ENCODE data around the gene YOD1. TPM values are rescaled to one million over a fixed set of nuclear protein-coding genes. Genes with fewer than 3 reads are reported as not detected.

The YOD1 gene
- polyA plus RNA-seq, 1 donor (not counting 4 experiments of a cell fraction or from before 2014, with no cell fraction given), result 5.2 TPM

- peak overlapping the region; percentile 58 for H2AFZ ChIP-seq (ENCODE audit: control insufficient read depth, low read length)
- dilution Hi-C loops (cut with MboI; ENCODE audit: extremely low pct_ligation_motif_present, low sequenced_read_pairs), result no loop called here
- FAIRE-seq, result no peak
- no peaks in the 10 kb centered on the region for H3K36me3 ChIP-seq (ENCODE audit: control insufficient read depth in 2 of 2, extremely low read depth in 1 of 2, insufficient read depth in 2 of 2, low read length in 2 of 2)
- H3K9me3 ChIP-seq (ENCODE audit: control insufficient read depth, low read depth, low read length), result peaks cover under 1% of the 10 kb centered on the region
- H3K27me3 ChIP-seq (ENCODE audit: control insufficient read depth, extremely low read depth, insufficient read depth, low read length), result no peaks in the 10 kb centered on the region
- no peaks in the 10 kb centered on the region for H3K9me1 ChIP-seq (ENCODE audit: control insufficient read depth, extremely low read depth, insufficient read depth, low read length)
- H3K9ac ChIP-seq (ENCODE audit: control insufficient read depth, extremely low read depth, insufficient read depth, low read length), result no peak overlapping the region
- H3K4me2 ChIP-seq (ENCODE audit: control insufficient read depth, extremely low read depth, insufficient read depth, low read depth, low read length), result peak overlapping the region; percentile 53
- TF ChIP-seq EZH2 (IDR thresholded peaks at IDR 0.05; ENCODE audit: low read length), result no peak
- TF ChIP-seq, protein P1, sequence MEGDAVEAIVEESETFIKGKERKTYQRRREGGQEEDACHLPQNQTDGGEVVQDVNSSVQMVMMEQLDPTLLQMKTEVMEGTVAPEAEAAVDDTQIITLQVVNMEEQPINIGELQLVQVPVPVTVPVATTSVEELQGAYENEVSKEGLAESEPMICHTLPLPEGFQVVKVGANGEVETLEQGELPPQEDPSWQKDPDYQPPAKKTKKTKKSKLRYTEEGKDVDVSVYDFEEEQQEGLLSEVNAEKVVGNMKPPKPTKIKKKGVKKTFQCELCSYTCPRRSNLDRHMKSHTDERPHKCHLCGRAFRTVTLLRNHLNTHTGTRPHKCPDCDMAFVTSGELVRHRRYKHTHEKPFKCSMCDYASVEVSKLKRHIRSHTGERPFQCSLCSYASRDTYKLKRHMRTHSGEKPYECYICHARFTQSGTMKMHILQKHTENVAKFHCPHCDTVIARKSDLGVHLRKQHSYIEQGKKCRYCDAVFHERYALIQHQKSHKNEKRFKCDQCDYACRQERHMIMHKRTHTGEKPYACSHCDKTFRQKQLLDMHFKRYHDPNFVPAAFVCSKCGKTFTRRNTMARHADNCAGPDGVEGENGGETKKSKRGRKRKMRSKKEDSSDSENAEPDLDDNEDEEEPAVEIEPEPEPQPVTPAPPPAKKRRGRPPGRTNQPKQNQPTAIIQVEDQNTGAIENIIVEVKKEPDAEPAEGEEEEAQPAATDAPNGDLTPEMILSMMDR (optimal IDR thresholded peaks at IDR 0.05 in 1 of 3, IDR thresholded peaks at IDR 0.05 in 1 of 3, conservative IDR thresholded peaks at IDR 0.05 in 1 of 3; ENCODE audit: extremely low read depth in 1 of 3, insufficient read depth in 2 of 3, low read length in 3 of 3), result no peak
- no peaks in the 10 kb centered on the region for H3K79me2 ChIP-seq (ENCODE audit: control insufficient read depth, insufficient read depth, low read length)
- H3K27ac ChIP-seq (ENCODE audit: control insufficient read depth, insufficient read depth, low read length), result peak overlapping the region; percentile 58
- H4K20me1 ChIP-seq (ENCODE audit: control insufficient read depth, extremely low read depth, insufficient read depth, low read length), result no peaks in the 10 kb centered on the region
- no peak for DNase-seq (ENCODE audit: low read depth, low spot score)
- H3K4me3 ChIP-seq (ENCODE audit: control insufficient read depth in 2 of 3, extremely low read depth in 1 of 3, insufficient read depth in 2 of 3, low read depth in 1 of 3, low read length in 3 of 3), result no peak overlapping the region
- peaks cover 63% of the 10 kb centered on the region for H3K4me1 ChIP-seq (ENCODE audit: control insufficient read depth, extremely low read depth, insufficient read depth, low read length)
Measured at GRCh38 chr1:207003210-207003609, 47.8 kb downstream of the YOD1 start.

DNA sequence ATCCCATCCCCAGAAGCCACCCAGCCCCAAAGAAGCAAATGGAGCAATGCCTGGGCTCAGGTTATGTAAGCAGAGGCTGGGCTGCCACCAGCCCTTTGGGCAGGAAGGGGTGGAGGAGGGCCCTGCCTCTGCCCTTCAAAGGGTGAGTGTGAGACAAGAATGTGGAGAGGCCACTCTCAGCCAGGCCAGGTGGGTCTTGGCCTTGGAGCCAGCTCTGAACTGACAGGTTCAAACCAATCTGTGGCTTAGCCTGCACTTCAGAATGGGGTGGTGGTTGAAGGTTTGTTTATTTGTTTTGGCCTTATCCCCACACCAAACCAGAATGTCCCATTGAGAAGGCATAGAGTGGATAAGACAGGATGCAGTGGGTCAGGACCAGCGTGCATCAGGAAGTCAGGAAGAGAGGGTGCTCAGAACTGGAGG lies 48.3 kb downstream of the YOD1 start:
- Histone ChIP-seq H3K36me3 (ENCODE audit: control insufficient read depth in 2 of 2, extremely low read depth in 1 of 2, insufficient read depth in 2 of 2, low read length in 2 of 2) (no peaks in the 10 kb centered on the region), H4K20me1 (ENCODE audit: control insufficient read depth, extremely low read depth, insufficient read depth, low read length) (no peaks in the 10 kb centered on the region), H3K79me2 (ENCODE audit: control insufficient read depth, insufficient read depth, low read length) (no peaks in the 10 kb centered on the region), H3K9me1 (ENCODE audit: control insufficient read depth, extremely low read depth, insufficient read depth, low read length) (no peaks in the 10 kb centered on the region), H3K27ac (ENCODE audit: control insufficient read depth, insufficient read depth, low read length) (peak overlapping the region; percentile 58), H3K4me1 (ENCODE audit: control insufficient read depth, extremely low read depth, insufficient read depth, low read length) (peaks cover 58% of the 10 kb centered on the region), H3K27me3 (ENCODE audit: control insufficient read depth, extremely low read depth, insufficient read depth, low read length) (no peaks in the 10 kb centered on the region), H3K9me3 (ENCODE audit: control insufficient read depth, low read depth, low read length) (no peaks in the 10 kb centered on the region), H3K4me3 (ENCODE audit: control insufficient read depth in 2 of 3, extremely low read depth in 1 of 3, insufficient read depth in 2 of 3, low read depth in 1 of 3, low read length in 3 of 3) (no peak overlapping the region), H3K4me2 (ENCODE audit: control insufficient read depth, extremely low read depth, insufficient read depth, low read depth, low read length) (peak overlapping the region; percentile 53), H2AFZ (ENCODE audit: control insufficient read depth, low read length) (peak overlapping the region; percentile 58), H3K9ac (ENCODE audit: control insufficient read depth, extremely low read depth, insufficient read depth, low read length) (no peak overlapping the region)
- peak; percentile 63 for FAIRE-seq
- dilution Hi-C loops (cut with MboI; ENCODE audit: extremely low pct_ligation_motif_present, low sequenced_read_pairs), result no loop called here
- no peak for DNase-seq (ENCODE audit: low read depth, low spot score)
- TF ChIP-seq, protein P1 (optimal IDR thresholded peaks at IDR 0.05 in 1 of 3, IDR thresholded peaks at IDR 0.05 in 1 of 3, conservative IDR thresholded peaks at IDR 0.05 in 1 of 3; ENCODE audit: extremely low read depth in 1 of 3, insufficient read depth in 2 of 3, low read length in 3 of 3), result no peak
- TF ChIP-seq EZH2 (IDR thresholded peaks at IDR 0.05; ENCODE audit: low read length), result no peak

All from keratinocyte (primary cell).